ENCODE measurements around the gene TTC9.

Gene TTC9

DNA sequence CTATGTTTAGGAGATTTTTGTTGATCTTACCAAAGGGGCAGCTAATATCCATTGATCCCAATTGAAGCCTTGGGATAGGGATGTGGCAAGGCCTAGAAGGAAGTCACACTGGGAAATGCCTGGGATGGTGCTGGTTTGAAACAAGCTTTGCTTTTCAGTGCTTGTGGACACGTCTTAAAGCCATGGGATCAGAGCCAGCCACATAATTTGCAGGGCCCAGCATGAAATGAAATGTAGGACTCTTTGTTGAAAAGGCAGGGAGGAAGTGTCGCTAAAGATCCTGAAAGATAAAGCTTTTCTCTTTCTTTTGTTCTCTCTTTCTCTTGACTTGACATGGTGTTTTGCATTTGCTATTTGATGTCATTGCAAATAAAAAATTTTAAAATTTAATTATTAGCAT is 5.0 kb downstream of the TTC9 start:
- no peak for DNase-seq

DNA sequence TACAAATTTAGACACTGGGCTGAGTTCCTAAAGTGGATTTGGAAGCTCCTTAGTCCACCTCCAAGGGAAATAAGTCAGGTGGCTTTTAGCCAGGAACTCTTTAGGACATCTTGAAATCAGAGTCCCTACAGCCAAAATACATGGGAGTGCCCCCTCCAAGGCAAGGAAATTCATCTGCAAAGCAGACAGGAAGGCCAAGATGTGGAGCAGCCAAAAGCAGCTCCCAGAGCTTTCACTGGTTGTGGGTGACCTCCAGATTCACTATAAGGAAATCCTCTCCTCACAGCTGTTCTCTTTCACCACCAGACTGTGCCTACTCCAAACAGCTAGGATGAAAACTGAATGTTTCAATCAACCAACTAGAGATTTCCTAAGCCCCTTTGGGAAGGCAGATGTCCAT is 6.6 kb downstream of the TTC9 start:
- DNase-seq, result no peak

DNA sequence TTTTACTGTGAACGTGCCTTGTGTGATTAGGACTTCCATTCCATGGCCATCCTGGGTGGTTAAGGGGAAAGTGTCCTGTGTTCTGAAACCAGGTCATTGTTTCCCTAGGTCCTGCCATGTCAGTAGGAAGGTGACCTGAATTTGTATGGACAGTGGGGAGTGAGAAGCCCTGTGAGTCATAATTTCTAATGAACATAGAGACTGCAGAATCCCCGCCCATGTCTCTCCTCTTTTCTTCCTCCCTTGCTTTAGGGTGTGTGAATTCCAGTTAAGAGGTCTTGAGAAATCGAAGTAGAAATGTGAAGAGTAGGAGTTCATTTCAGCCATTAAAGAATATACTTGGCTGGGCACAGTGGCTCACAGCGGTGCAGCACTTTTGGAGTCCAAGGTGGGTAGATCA is 8.1 kb downstream of the TTC9 start:
- DNase-seq, result no peak

DNA sequence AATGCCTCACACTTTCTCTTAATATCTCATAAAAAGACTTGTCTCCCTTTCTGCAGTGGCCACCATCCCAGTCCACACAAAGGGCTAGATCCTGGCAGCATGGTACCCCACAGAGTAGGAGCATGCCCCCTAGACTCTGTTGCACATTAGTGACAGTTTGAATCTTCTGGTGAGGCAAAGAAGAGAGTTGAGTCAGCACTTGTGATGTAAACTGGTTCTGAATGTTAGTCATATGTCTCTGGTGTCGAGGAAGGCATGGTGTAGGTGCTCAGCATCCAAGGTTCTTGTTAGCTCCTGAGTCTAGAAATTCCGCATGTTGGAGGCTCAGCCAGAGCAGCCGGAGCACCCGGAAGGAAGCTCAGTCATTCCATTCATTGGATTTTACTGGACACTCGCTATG is 9.8 kb downstream of the TTC9 start:
- DNase-seq, result no peak

DNA sequence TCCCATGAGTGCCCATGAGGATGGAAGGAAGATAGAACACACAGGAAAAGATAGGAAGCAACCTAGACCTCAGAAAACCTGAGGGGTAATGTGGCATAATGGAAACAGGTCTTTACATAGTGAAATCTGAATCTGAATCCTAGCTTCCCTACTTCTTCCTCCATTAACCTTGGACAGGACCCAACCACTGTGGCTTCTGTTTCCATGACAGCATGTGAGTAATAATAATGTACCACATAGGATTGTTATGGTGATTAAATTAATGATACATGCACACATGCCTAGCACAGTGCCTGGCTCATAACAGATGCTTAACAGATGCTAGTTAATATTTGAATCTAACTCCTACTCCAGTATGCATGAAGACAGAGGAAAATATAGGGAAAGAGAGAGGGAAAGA is 11.2 kb downstream of the TTC9 start:
- no peak for DNase-seq

DNA sequence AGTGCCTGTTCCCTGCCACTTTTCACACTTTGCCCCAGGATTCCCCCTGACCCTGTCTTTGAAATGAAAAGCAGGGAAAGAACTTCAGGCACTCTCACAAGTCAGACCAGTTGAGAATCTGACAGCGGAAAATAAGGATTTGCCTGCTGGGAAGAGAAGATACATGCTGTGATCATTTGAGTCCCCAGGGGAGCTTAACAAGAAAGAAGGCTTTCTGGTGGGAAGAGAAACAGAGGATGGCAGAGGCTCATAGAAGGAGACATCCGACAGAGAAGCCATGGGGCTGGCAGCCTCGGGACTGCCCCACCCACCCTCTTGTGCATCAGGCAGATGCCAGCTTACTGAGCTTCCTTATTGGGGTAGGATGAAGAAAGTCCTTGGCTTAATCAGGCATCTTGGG is 11.9 kb downstream of the TTC9 start:
- no peak for DNase-seq

DNA sequence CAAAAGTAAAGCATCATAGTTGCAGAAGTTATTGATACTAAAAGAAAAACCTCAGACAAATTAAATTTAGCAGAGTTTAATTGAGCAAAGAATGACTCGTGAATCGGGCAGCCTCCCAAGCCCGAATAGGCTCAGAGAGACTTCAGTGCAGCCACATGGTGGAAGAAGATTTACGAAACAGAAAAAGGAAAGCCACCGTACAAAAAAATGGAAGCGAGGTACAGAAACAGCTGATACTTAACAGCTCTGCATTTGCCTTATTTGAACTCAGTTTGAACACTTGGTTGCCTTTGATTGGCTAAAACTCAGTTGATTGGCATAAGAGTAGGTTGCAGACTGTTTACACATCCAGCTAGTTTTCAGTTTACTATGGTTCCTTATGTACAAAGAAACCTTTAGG is 12.9 kb downstream of the TTC9 start:
- no peak for DNase-seq

DNA sequence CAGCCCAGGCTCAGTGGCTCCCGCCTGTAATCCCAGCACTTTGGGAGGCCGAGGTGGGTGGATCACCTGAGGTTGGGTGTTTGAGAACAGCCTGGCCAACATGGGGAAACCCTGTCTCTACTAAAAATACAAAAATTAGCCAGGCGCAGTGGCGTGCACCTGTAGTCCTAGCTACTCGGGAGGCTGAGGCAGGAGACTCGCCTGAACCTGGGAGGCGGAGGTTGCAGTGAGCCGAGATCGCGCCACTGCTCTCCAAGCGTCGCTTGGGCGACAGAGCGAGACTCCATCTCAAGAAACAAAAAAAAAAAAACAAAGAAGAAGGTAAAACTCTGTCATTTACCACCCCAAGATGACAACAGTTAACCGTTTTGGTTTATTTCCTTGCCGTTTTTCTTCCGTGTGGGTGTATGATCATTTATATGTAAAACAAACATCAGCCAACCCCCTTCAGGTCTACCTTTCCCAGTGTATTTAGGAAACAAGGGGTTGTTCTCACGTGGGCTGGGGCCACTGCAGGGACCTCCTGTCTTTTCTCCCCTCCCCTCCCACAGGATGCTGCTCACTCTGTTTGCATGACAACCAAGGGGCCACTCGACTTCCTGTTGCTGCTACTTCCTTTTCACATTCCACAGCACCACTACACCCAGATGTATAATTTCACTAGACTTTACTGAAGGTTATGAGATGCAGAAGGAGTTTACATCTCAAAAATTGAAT is 13.6 kb downstream of the TTC9 start:
- no peak for DNase-seq

DNA sequence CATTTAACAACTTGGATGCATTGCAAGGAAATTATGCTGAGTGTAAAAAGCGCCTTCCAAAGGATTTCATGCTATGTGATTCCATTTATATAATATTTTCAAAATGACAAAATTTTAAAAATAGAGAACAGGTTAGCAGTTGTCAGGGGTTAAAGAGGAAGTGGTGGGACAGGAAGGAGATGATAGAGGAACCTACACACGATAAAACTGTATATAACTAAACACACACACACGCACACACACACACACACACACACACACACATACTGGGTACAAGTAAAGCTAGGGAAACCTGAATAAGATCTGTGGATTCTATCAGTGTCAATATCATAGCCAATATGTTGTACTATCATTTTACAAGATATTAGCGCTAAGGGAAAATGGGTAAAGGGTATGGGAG is 17.2 kb downstream of the TTC9 start:
- DNase-seq, result no peak

DNA sequence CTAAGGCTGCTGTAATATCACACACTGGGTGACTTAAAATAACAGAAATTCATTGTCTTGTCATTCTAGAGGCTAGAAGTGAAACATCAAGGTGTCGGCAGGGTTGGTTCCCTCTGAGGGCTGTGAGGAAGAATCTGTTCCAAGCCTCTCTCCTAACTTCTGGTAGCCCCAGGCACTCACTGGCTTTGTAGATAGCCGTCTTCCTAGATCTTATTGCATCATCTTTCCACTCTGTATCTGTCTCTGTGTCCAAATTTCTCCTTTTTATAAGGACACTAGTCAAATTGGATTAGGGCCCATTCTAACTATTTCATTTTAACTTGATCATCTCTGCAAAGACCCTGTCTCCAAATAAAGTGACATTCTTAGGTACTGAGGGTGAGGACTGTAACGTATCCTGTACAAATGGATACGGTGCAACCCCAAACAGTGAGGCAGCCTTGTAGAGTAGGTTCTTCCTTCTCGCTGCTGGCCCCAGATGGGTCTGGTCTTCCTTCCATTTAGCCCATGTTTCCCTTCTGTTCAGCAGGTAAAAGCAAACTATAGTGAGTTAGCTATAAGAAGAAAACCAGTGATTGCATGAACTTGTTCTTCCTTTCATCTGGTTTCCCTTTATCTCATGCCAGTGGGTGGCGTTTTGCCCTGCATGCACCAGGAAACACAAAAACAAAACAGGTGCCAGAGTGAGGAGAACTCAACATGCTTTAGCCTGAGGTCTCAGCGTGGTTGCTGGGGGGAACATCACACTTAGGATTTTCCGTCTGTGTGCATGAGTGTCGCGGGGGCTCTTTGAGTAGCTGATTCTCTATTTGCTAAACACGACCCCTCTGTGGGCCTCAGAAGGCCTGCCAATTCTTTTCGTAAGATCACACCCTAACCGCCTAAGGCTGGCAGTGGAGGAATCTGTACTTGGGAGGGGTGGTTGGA is 19.5 kb downstream of the TTC9 start:
- DNase-seq, result no peak

DNA sequence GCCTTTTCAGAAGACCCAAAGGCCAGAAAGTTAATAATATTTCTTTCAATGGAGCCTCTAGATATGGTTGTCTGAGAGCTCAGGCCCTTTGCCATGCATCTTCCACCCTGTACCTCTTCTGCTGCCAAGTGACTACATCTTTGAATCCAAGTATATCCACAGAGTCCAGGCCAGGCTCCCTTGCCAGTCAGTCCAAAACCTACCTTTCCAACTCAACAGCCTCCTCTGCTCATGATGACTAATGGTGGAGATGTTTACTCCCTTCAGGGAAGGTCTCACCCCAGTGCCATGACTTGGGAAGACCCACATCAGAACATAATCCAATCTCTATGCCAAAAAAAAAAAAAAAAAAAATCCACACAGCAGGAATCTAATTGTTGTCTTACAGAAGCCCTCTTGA is 20.4 kb downstream of the TTC9 start:
- no peak for DNase-seq

DNA sequence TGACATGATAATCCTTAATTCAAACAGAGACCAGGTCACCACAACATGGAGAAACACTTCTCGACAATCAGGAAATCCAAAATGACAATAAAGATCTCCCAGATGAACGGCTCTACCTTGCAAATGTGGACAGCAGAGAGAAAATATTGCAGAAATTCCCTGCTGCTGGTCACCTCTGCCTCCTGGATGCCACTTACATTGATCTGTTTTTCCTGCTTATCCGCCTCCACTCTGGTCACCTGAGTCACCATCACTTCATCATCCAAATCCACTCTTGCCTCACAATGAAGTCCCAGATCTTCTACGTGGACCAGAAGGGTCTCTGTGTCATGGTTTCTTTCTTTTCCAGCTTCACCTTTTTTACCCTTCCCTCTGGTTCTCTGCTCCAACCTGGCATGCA is 21.1 kb downstream of the TTC9 start:
- no peak for DNase-seq

DNA sequence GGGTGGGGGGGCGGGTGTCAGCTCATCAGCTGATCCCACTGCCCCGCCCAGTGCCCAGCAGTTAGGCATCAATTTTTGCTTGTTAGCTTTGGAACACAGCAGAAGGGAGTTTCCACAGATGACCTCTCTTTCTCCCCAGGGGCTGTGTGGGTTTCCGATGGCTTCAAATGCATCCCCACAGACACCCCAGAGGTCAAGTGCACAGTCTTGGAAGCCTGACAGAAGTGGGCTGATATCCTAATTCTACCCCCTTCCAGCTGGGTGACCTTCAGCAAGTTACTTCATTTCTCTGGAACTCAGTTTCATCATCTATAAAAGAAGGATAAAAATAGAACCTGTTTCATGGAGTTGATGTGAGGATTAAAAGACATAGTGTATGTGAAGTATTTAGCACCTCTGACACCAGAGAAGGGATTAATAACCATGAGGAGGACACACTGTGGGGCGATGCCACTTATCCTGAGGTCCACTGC is 22.0 kb downstream of the TTC9 start:
- DNase-seq, result no peak

DNA sequence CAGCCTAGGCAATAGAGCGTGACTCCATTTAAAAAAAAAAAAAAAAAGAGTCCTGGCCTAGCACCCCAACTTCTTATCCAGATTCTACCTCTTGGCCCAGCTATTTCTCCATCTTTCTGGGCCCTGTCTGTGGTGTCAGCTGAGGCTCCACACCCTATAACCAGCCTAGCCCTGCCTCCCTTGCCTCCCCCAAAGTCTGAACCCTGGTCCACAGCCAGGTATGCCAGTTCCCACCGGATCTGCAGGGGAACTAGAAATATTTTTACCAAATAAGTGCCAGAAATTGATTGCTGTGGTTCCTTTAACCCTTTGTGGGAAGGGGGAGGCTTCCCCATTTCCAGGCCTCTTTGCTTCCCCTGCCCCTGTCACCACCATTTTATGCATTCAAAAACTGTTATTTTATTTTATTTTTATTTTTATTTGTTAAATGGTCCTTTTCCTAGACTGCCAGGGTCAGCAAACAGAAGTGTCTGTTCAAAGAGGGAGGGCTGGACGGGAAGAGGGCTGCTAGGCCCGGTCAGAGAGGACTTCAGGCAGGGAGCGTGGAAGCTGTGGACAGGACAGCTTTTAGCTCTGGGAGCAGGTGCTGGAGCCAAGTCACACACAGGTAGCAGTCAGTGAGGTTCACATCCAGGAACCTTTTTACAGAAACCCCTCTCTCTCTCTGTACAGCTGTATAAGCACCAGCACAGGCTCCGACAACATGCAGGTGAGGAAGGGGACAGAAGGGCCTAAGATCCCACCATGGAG is 23.2 kb downstream of the TTC9 start:
- DNase-seq, result no peak

DNA sequence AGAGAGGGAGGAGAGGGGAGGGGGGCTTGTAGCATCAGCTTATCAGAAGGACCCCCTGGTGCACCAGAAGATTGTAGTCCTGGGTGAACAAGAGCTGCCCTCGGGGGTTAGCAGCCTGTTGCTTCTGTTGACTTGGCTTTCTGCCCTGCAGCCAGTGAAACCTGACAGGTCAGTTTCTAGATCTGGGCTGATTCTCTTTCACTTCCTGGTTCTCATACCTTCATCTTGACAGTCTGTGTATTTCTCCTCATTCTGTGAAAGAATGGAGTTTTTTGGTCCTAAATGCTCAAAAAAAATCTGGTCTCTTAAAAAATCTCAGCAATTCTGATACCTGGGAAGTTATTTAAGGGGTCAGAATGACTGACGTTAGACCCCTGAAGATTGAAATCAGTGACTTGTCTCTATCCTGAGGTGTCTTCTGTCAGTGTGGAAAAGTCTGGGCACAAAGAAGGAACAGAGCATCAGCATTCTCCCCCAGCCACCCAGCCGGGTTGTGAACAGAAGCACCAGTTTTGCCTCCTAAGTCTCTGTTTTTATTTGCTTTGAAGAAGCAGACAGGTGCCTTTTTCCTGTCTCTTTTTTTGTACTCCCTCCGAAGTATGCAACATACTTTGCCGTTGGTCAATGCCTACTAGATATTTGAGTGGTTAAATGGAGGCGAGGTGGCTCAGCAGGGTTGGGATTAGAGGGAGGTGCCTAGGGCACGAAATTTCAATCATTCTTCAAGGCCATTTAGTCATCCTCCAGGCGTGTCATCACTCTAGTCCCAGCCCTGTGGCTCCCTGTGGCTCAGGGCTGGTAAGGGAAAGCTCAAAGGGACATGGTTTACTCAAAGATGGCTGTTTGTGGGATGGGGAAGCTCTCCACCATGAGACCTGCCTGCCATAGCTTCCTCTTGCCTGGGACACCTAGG is 24.0 kb downstream of the TTC9 start:
- peak in 1 of 2 experiments; percentile 32 for DNase-seq

DNA sequence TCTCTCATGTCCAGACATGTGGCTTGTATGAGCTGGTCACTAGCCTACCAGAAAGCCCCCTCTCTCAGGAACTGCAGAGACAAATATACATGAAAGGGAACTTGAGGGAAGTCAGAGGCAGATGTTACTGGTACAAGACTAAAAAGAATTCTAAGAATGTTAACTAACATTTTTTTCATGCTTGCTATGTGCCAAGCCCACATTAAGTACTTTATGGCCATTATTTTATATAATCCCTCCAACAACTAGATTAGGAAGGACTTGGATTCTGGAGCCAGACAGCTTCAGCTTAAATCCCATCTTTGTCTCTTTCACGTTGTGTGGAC is 24.6 kb downstream of the TTC9 start:
- peak in 1 of 2 experiments; percentile 22 for DNase-seq

DNA sequence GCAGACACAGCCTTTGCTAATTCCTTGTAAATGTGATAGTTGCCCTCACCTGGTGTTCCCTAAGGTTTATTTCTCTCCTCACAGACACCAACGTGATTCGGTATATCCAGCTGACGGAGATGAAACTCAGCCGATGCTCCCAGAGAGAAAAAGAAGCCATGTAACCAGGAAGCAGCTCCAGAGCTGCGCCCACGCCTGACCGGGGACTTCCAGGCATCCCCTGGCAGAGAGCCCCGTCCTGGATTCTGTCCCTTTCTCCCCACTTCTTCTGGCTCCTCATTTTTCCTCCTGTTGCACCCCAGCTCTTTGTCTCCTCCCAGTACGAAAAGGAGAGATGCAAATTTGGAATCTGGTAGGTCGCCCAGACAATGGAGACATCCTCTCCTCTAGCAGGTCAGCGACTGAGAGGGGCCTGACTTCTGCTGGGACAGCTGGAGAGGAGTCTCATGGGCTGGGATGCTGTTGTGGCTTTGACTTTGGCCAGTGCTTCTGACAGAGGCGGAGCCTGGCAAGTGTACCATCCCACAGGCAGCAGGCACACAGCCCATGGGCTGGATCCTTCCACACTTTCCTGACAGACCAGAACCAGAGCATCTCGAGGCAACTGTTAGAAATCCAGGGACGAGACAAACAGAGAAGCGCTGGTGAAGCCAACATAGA is 29.4 kb downstream of the TTC9 start:
- DNase-seq, result no peak

DNA sequence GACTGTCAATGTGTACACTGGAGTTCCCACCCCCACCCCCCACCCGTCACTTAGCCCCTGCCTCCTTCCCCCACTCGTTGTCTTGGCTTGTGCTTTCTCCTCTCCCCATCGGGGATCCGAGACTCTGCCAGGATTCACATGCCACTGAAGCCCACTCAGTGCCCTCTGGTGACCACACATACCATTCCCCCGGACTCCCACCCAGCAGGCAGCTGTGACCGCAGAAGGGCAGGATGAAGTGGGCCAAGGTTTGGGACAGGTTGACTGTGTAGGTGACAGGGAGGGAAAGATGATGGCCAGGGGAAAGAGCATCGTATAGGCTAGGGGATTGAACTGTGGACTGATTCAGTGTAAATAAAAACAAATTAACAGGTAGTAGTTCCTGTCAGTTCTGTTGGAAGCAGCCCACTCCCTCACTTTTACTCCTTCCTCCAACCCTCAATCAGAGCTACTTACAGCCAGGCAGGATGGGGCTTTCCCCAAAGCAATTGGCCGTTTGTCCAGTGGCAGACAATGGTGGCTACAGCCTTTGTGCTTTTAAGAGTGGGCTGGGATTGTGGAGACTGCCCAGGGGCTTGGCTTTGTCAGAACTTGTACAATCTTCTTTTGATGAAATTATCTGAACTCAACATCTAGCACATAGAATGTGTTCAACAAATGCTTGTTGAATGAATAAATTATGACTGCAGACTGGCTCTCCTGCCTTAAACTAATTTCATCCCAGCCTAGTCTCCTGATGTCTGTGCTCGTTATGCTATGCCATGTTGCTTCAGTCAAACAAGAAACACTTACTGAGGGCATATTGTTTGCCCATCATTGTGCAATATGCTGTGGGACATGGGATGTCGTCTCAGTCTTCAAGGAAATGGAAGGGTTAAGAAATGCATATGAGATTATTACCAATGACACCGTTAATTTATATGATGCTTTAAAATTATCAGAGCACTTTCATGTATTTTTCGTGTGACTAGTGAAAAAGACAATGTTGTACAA is 30.2 kb downstream of the TTC9 start:
- DNase-seq, result no peak

DNA sequence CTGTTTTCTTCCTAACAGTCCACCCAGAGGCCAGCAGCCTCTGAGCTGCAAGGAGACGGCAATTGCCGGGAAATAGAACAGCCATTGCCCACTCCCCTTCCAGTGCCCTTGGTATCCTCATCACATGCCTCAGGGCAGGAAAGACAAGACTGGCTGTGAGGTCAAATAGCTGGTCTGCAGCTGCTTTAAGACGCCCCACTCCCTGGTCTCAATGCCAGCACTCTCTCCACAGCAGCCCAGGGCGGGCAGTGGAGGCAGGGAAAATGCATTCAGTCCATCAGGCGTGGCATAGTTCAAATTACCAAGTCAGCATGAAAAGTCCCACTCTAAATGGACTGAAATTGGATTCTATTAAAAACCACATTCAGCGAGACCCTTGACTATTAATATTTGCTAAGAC is 35.6 kb downstream of the TTC9 start:
- no peak for DNase-seq

DNA sequence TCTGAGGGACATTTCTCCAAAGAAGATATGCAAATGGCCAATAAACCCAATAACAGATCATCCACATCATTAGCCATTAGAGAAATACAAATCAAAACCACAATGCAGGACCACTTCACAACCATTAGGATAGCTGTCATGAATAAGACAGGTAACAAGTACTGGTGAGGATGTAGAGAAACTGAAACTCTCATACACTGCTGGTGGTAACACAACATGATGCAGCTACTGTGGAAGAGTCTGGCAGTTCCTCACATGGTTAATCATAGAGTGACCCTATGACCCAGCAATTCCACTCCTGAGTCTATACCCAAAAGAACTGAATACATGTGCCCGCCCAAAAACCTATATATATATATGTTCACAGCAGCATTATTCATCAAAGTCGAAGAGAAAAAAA is 39.0 kb downstream of the TTC9 start:
- DNase-seq, result no peak

DNA sequence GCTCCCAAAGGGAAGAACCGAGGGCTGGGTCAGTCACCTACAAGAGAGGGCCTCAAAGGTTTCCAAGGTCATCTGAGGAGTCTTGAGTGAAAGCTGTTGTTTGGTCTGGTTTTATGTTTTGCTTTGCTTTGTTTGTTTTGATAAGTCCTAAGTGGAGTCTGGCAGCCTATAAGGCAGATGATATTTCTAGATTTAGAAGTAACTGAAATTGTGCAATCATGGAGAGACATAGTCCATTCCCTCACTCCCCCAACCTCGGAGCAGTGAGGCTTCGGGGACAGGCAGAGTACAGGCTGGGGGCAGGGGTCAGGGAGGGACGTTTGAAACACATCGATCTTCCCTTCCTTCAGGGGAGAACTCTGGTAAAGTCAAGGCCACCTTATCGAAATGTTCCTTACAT is 42.3 kb downstream of the TTC9 start:
- DNase-seq, result no peak

Measured in SW 1271 (cell line).